Measurements from ENCODE around the gene LRP1B.

Gene LRP1B

DNA sequence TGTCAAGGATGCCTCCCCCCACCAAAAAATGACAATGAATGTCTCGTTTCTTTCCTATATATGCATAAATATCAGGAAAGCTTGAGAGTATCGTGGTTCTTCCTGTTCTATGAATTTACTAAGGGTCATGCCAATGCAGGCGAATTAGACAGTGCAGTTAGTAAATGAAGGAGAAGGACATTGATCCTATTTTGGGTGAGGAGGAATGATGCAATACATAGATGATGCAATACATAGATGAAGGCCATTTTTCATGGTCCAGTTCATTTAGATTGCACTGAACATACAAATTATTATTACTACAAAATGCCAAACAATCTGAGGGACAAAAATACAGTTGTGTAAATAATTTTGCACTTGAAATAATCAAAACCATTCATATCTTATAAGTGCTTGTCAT is 1265.0 kb downstream of the LRP1B start:
- no peak for DNase-seq

DNA sequence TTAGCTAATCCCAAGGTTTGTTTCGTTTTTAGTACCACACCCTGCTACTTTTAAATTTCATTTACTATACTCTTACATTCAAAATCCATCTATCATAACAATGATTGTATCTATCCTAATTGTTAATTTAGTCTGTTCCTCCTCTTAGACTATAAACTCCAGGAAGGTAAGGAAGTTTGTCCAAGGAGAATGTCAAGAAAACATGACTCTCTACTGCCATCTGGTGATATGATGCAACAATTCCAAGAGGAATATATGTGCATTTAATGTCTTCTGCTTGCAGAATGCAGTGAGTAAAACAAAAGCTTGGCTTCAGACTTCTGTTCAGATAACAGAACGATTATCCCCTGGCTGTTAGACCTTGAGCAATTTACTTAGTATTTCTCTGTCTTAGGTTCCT is 1267.1 kb downstream of the LRP1B start:
- no peak for DNase-seq

GRCh38 chr2:140862181-140862580 is 1268.6 kb downstream of the LRP1B start:
- DNase-seq, result no peak

GRCh38 chr2:140861666-140862065 is 1269.2 kb downstream of the LRP1B start:
- DNase-seq, result no peak

GRCh38 chr2:140855471-140855870 is 1275.3 kb downstream of the LRP1B start:
- no peak for DNase-seq

GRCh38 chr2:140851258-140851981 is 1279.4 kb downstream of the LRP1B start:
- DNase-seq, result no peak

DNA sequence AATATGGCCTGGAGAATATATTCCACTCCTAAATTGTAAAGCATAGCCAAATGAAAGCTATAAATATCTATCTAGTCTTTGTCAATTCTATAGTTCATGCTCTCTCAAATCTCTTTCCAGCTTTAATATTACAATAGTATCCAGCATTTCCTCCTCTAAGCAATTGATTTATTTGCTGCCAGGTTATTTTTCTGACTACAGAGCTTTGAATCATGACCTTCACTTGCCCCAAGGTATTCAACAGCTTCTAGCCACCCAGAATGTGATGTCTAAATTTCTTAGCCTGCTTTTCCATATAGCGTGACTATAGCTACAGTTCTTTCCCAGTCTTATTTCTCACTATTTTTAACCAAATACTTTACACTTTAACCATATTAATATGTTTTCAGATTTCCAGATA is 1287.6 kb downstream of the LRP1B start:
- no peak for DNase-seq

GRCh38 chr2:140842110-140842509 is 1288.7 kb downstream of the LRP1B start:
- no peak for DNase-seq

DNA sequence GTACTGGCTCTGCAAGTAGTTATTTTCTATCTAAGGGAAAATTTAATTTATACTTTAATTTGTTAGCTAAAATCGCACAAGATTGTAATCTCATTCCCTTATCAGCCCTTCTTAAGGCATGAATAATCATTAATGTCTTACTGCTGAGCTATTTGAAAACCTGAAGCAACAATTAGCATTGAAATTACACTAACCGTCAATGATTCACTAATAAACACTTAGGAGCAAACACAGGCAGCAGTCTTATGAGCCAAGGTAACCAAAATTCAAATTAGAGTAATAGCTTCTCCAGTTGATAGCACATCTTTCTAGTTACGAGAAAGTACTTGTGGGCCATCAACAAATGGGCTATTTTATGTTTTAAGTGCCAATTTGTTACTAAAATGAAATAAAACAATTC is 1289.7 kb downstream of the LRP1B start:
- no peak for DNase-seq

- no peak for DNase-seq
Measured at GRCh38 chr2:140836826-140837225, 1294.0 kb downstream of the LRP1B start.

DNA sequence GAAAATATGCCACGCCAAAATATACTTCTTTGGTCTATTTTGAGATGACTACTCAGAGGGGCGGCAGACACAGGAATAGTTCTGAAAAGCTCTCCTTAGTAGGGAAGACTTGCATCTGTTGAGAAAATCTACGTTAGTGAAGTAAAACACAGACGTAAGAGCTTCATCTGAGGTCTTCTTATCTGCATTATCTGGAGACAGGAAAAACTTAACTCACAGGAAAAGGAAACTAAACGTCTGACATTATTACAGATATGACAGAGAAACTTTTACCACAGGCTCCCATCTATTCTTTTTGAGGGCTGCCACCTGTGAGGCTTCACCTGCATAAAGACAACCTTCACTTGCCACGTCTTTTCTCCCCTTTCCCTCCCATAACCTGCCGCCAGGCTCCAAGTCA is 1295.7 kb downstream of the LRP1B start:
- DNase-seq, result no peak

DNA sequence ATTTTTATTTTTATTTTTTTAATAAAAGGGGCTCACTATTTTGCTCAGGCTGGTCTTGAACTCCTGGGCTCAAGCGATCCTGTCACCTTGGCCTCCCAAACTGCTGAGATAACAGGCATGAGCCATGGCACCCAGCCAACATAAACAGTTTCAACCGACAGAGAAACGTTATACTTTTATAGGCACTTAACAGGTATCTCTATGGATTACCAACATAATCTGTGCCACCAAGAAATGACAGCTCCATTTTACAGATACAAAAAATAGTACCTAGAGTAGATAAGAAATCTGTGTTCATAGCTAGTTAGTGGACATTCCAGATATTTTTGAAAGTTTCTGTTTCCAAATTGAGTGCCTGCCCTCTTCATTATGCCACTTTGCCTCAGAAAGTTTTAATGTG is 1316.7 kb downstream of the LRP1B start:
- DNase-seq, result no peak

- no peak for DNase-seq
Measured at GRCh38 chr2:140808820-140809219, 1322.0 kb downstream of the LRP1B start.

- no peak for DNase-seq
Measured at GRCh38 chr2:140808211-140808610, 1322.6 kb downstream of the LRP1B start.

DNA sequence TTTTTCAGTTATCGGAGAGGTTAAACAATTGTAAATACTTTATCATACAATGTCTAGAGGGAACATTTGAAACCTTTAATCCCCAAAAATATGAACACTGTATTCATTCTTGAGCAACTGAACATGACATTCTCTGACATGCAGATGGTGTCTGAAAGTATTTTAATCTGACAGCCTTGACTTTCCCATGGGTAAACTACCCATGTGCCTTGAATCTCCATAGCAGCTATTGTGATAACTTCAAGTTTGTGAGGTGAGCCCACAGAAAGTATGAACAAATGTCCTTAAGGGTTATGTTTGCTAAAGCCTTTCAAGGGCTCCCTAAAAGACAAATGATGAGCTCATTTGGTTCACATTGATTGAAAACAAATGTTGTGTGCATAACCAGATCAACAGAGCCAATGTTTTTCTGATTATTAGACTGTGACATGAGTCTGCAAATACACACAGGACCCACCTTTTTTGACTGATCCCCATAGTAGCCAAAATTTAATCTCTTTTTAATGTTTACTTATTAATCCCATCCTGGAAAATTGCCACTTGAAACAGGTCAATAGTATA is 1326.0 kb downstream of the LRP1B start:
- DNase-seq, result no peak

DNA sequence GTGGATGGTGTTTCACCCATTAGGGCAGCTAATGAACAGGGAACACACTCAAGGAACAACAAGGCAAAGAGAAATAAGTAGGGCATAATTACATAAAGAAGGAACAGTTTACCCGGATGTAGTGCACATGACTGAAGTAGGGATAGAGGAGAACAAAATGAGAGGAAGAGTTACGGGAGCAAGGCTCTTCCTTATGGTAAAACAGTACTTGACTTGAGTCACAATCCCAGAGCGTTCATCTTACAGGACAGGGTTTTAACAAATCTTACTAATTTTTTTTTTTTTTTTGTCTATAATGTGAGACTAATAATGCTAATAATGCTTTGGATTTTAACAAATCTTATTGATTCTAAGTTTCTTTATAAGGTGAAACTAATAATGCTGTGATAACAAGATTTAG is 1329.5 kb downstream of the LRP1B start:
- DNase-seq, result no peak

DNA sequence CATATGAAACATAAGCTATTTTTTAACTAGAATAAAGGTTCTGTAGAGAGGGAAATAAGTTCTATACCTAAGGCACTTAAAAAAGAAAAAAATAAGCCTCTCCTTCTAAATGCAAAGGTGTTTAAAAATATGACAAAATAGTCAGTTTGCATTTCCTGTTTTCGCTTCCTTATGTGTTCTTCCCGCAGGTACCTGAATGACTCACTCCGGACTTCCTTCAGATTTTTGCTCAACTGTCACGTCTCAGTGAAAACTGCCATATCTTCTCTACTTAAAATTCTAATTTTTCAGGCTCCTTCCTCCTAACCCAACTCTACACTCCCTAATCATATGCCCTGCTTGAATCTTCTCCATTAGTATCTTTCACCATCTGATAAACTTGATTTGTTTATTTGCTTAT is 1333.1 kb downstream of the LRP1B start:
- DNase-seq, result no peak

- no peak for DNase-seq
Measured at GRCh38 chr2:140791802-140792201, 1339.0 kb downstream of the LRP1B start.

- no peak for DNase-seq
Measured at GRCh38 chr2:140786585-140786984, 1344.2 kb downstream of the LRP1B start.

DNA sequence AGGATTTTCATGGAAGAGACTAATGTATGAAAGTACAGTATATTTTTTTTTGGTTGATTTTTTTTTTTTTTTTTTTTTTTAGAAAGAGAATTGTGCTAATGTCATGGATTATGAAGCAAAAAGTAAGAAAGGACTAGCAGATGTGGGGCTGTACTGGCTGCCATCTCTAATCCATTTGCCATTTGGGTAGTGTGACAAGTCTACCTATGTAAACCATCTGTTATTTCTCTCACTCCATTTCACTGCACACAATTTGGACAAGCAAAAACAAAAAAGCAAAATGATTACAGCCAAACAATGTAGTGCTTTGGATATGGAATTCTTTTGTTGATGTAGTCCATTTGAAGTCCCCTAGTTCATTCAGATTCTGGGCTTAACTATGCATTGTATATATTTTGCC is 1355.4 kb downstream of the LRP1B start:
- DNase-seq, result no peak

GRCh38 chr2:140770645-140771044 is 1360.2 kb downstream of the LRP1B start:
- no peak for DNase-seq

DNA sequence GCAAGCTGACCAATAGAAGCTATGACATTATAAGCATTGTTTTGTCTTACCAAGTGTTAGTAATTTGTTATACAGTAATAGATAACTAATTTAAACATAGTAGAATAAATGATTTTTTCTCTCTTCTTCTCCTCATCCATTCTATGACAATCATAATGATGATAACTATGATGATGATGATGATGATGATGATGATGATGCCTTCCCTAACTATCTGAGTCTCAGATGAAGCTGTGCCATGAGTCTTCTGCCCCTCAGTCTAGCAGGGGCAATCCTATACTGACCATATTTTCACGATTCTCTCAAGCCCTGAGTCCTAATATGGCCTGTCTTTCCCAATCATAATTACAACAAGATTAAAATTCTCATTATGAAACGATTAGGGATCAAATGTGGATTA is 1369.0 kb downstream of the LRP1B start:
- no peak for DNase-seq

GRCh38 chr2:140759426-140760156 is 1371.2 kb downstream of the LRP1B start:
- no peak for DNase-seq

GRCh38 chr2:140747665-140748064 is 1383.2 kb downstream of the LRP1B start:
- DNase-seq, result no peak
